Fibroblast of mammary gland (primary cell): Measurements from ENCODE around the gene HS6ST3.

ENCODE experiments used
- DNase-seq: peaks from one replicate; pipeline ENCODE4 v3.0.0-alpha.2; 2010; ENCODE audit warnings: low read depth
- H3K4me3 ChIP-seq: 2 replicates; pipeline ENCODE4 v1.5.1; 2011; ENCODE audit warnings: low read depth, mild to moderate bottlenecking, low read length, moderate library complexity; ENCODE audit not compliant: control insufficient read depth
- TF ChIP-seq, protein P1 (sequence below): conservative IDR thresholded peaks from 2 replicates; pipeline ENCODE4 v1.5.1; 2011; ENCODE audit warnings: low read depth, low read length, inconsistent platforms; ENCODE audit not compliant: control insufficient read depth, insufficient read depth

The HS6ST3 gene

DNA sequence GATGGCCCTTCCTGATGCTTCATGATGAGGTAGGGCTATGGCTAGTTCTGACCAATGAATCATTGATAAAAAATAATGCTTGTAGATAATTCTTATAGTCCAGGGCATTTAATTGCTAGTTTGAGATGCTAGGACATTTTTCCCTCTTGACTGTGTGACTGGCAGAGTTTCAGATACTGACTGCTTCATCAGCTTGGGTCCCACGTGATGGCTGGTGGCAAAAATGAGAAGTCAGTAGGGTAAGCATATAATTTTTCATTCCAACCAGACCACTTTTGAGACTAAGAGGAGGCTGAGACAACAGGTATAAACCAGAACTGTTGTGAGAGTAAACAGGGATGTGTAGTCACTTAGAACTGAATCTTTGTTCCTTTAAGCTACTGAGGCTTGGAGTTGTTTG lies 183.3 kb downstream of the HS6ST3 start:
- TF ChIP-seq, protein P1, sequence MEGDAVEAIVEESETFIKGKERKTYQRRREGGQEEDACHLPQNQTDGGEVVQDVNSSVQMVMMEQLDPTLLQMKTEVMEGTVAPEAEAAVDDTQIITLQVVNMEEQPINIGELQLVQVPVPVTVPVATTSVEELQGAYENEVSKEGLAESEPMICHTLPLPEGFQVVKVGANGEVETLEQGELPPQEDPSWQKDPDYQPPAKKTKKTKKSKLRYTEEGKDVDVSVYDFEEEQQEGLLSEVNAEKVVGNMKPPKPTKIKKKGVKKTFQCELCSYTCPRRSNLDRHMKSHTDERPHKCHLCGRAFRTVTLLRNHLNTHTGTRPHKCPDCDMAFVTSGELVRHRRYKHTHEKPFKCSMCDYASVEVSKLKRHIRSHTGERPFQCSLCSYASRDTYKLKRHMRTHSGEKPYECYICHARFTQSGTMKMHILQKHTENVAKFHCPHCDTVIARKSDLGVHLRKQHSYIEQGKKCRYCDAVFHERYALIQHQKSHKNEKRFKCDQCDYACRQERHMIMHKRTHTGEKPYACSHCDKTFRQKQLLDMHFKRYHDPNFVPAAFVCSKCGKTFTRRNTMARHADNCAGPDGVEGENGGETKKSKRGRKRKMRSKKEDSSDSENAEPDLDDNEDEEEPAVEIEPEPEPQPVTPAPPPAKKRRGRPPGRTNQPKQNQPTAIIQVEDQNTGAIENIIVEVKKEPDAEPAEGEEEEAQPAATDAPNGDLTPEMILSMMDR = no peak
- H3K4me3 ChIP-seq = no peak overlapping the region
- DNase-seq = no peak

DNA sequence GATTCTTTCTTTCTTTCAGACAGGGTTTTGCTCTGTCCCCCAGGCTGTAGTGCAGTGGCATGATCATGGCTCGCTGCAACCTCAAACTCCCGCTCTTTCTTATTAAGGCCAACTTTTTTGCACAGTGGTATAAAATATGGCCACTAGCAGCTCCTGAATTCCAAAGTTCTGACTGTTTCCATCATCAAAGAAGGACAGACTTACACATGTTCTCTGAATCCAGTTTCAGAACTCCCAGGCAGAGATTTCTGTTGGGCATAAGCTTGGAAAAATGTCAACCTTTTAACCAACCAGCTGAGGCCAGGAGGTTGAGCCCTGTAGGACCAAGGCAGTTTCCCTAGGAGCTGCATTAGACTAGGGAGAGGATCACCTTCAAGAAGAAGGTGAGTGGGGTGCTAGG lies 184.1 kb downstream of the HS6ST3 start:
- TF ChIP-seq, protein P1 = no peak
- no peak for DNase-seq
- H3K4me3 ChIP-seq = no peak overlapping the region

DNA sequence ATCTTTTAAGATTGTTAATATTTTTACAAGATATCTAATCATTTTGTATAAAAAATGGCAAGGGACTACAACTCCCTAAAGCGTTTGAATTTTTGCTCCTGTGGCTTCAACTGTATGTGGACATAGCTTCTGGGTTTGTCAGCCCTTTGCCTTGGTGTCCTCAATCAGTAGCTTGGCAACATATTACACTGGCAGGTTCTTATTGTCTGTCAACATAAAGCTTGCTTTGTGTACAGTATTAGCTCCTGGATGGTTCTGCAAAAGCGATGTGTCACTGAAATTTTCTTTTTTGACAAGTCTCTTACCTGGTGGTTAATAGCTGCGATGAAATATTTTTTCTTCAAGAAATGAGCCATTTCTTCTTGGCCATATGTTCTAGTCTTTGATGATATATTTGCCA lies 190.0 kb downstream of the HS6ST3 start:
- H3K4me3 ChIP-seq = no peak overlapping the region

DNA sequence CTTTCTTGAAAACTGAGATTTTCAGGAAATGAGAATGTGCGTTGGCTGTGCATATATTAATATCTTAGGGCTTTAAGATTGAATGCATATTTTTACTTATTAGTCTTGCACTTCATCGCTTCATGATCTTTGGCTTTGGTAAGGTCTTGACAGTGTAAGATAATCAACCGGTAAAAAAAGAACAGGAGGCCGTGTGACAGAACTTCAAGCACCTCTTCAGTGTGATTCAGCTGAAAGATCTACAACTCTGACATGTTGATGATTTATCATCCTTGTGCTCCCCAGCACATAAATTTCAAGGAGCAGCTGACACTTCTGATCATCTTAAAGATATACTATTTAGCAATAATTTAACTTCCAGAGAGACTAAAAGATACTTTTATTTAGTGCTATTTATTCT lies 195.1 kb downstream of the HS6ST3 start:
- TF ChIP-seq, protein P1 = no peak
- DNase-seq = no peak
- no peak overlapping the region for H3K4me3 ChIP-seq

More for the DNA sequence above, 190.0 kb downstream of the HS6ST3 start:
- DNase-seq = no peak
- TF ChIP-seq, protein P1 = no peak

DNA sequence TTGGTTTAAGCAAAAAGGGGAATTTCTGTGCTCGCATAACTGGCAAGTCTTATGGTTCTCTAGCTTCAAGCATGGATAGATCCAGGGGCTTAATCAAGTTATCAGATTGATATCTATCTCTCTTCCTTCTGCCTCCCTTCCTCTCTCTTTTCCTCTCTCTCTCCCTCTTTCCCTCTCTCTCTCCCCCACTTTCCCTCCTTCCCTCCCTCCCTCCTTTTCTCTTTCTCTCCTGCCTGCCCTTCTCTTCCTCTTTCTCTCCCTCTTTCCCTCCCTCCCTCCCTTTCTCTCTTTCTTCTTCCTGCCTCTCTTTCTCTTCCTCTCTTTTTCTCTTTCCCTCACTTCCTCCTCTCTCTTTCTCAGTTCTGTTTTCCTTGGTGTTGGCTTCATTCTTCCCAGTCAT lies 195.8 kb downstream of the HS6ST3 start:
- no peak overlapping the region for H3K4me3 ChIP-seq
- DNase-seq = no peak
- TF ChIP-seq, protein P1 = no peak

DNA sequence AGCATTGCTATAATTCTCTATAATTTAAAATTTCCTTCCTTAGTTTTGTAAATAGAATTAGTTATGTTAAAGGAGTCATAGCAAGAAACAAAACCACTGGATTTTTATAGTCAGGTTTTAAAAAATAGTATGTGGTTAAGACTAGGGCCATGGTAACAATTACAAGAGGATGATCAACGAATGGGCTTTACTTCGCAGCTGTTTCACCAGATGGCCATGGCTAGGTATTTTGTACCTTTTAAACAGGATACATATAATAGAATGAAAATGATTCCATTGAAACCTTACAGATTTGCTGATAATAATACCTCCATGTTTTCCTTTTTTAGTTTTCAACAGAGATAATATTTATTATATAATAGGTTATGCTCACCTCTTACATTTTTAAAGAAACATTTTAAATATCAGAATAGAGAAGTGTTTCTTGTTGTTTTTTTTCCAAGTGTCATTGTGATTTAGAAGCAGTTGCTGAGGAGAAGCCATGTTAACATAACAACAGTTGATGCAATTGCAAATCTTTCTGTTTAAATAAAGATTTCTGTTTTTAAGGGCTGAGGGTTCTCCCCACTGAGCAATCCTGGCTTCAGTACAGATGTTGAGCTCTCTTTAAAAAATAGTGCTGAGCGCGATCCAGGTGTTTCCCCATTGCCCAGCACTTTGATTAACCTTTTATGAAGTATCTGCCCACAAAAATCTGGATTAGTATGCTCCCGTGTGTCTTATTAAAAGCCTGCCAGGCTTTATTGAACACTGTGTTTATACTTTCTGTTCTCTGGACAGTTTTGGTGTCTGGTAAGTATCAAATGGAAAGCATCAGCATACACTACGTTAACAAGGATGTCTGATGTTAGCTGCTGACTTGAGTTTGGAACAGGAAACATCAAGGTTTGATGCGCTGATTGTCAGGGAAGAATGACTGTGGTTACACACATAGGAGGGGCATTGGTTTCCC lies 205.3 kb downstream of the HS6ST3 start:
- DNase-seq = no peak
- H3K4me3 ChIP-seq = no peak overlapping the region
- TF ChIP-seq, protein P1 = no peak
